Neural crest cell (in vitro differentiated cells): ENCODE results near the gene NSDHL. TPM values are rescaled to one million over a fixed set of nuclear protein-coding genes. Genes with fewer than 3 reads are reported as not detected.

ENCODE experiments used
- DNase-seq: peaks from one replicate; pipeline ENCODE4 v3.0.0; 2021; ENCODE audit warnings: low read depth, mixed read lengths, low spot score
- H3K27ac Mint-ChIP-seq: one replicate; pipeline ENCODE4 v1.8.0; 2021; ENCODE audit warnings: mild to moderate bottlenecking, mixed read lengths; ENCODE audit not compliant: unreplicated experiment
- H3K27me3 Mint-ChIP-seq: 2 replicates; pipeline ENCODE4 v1.8.0; 2021; ENCODE audit warnings: low read depth, mild to moderate bottlenecking, mixed read lengths
- H3K36me3 Mint-ChIP-seq: 2 replicates; pipeline ENCODE4 v1.8.0; 2021; ENCODE audit warnings: low read depth, mild to moderate bottlenecking, mixed read lengths
- H3K4me1 Mint-ChIP-seq: 2 replicates; pipeline ENCODE4 v1.8.0; 2021; ENCODE audit warnings: mixed read lengths
- H3K4me3 Mint-ChIP-seq: one replicate; pipeline ENCODE4 v1.8.0; 2021; ENCODE audit warnings: mild to moderate bottlenecking, mixed read lengths
- H3K9me3 Mint-ChIP-seq: 2 replicates; pipeline ENCODE4 v1.8.0; 2021; ENCODE audit warnings: mixed read lengths
- total RNA-seq: library from RNA; stranded (reverse); gene quantifications from 2 replicates; pipeline ENCODE4 v1.2.1, GENCODE V29; 2021
- TF ChIP-seq, protein P1 (sequence below): fragments of 200-600 bp; sonication (generic); conservative IDR thresholded peaks from 2 replicates; pipeline ENCODE4 v1.5.0; 2021; ENCODE audit warnings: antibody characterized with exemption, mild to moderate bottlenecking

The NSDHL gene
- total RNA-seq, 1 donor from 2014 or later = 49.6 TPM

DNA sequence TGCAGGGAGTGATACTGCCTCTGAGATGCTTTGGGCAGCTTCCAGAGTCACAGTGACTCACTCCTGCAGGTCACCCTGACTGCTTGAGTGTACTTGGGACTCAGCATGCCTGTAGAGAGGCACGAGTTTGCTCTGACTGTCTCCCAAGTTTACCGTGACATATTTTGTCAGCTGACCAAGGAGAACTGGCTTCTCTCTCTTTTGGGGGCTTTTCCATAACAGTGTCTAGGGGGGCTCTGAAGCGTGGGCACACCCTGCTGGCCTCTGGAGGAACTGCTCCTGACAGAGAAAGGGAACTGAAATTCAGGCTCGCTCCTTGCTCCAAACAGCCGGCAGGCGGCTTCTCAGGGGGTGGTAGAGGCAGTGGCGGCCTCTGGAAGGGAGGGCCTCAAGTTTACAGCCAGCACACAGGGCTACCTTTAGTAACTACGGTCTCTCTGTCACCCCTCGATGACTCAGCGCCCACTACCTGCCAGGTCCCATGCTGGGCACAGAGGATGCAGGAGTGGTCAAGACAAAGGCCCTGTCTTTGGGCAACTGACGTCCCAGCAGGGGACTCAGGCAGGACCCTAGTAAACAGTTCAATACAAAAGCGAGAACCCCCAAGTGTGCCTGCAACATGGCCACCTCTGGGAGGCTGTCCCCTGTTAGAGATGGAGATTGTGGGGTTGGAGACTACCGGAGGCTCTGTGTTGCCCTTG lies 84.8 kb downstream of the NSDHL start:
- Mint-ChIP-seq H3K27ac (no peak overlapping the region), H3K36me3 (no peaks in the 10 kb centered on the region), H3K27me3 (no peaks in the 10 kb centered on the region), H3K9me3 (no peaks in the 10 kb centered on the region), H3K4me3 (no peak overlapping the region), H3K4me1 (no peaks in the 10 kb centered on the region)
- TF ChIP-seq, protein P1, sequence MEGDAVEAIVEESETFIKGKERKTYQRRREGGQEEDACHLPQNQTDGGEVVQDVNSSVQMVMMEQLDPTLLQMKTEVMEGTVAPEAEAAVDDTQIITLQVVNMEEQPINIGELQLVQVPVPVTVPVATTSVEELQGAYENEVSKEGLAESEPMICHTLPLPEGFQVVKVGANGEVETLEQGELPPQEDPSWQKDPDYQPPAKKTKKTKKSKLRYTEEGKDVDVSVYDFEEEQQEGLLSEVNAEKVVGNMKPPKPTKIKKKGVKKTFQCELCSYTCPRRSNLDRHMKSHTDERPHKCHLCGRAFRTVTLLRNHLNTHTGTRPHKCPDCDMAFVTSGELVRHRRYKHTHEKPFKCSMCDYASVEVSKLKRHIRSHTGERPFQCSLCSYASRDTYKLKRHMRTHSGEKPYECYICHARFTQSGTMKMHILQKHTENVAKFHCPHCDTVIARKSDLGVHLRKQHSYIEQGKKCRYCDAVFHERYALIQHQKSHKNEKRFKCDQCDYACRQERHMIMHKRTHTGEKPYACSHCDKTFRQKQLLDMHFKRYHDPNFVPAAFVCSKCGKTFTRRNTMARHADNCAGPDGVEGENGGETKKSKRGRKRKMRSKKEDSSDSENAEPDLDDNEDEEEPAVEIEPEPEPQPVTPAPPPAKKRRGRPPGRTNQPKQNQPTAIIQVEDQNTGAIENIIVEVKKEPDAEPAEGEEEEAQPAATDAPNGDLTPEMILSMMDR = peak; percentile 69
- peak; percentile 44 for DNase-seq

DNA sequence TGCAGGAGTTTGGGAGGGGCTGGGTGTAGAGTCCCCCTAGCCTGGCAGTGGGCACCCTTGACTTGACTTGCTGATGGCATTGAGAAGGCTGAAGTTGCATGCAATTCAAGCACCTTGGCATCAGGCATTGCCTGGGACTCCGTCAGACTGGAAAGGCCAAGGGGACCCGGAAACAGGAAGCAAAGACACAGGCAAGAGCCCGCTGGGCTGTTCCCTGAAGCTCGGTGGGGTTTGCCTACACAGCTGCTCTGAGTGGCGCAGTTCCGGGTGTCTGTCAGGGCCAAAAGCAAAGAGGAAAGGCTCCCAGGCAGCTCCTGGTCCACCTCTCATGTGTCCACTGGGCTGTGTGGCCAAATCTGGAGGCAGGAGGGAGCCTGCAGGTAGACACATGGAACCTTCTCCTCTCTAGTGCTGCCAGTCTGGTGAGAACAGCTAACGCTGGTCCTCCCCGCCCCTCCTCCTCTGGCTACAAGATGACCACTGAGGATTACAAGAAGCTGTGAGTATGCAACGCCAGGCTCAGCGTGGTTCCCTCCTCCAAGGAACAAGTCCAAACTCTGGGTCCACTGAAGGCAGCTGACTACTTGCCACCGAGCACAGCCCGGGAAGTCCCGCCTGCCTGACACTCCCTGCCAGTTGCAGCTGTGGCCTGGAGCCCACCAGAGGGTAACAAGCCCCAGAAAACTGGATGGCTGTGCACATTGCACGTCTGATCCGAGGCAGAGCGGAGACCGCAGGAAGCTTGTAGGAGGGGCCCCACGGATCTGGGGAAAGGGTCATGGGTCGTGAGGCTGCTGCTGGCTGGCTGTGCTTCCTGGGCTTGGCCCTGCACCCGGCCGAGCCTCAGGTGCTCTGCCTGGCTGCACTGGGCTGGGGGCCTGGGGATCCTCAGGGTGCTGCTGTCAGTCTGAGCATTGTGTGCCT lies 87.1 kb downstream of the NSDHL start:
- no peak overlapping the region for H3K4me3 Mint-ChIP-seq
- no peaks in the 10 kb centered on the region for H3K36me3 Mint-ChIP-seq
- H3K4me1 Mint-ChIP-seq = no peaks in the 10 kb centered on the region
- no peaks in the 10 kb centered on the region for H3K27me3 Mint-ChIP-seq
- TF ChIP-seq, protein P1 = no peak
- H3K9me3 Mint-ChIP-seq = no peaks in the 10 kb centered on the region
- H3K27ac Mint-ChIP-seq = no peak overlapping the region
- no peak for DNase-seq

DNA sequence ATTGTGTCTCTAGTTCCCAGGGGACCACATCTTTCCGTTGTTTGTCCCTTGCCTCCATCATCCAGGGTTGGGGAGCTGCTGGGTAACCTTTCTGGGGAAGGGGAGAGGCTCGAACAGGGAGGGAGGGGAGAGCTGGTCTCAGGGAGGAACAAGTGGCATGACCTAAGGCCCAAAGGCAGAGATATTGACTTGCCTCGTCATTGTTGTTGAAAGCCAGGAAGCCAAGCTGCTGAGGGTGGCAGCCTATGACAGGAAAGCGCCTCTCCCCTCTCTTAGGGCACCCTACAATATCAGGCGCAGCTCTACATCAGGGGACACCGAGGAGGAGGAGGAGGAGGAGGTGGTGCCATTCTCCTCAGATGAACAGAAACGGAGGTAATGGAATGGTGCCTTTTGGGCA lies 87.8 kb downstream of the NSDHL start:
- Mint-ChIP-seq H3K4me3 (no peak overlapping the region), H3K9me3 (peaks cover 2% of the 10 kb centered on the region), H3K36me3 (peaks cover 4% of the 10 kb centered on the region), H3K27me3 (no peaks in the 10 kb centered on the region), H3K4me1 (no peaks in the 10 kb centered on the region), H3K27ac (no peak overlapping the region)
- TF ChIP-seq, protein P1 = no peak
- no peak for DNase-seq

Other genes starting within 250 kb of the NSDHL start
- 0.84 and 0.91 TPM in 2 replicates for gene GABRQ, start 193.2 kb upstream of the NSDHL start, total RNA-seq
- gene MAGEA3, start 132.3 kb upstream of the NSDHL start, total RNA-seq = not detected in 2 replicates
- not detected in 2 replicates for gene CSAG2, start 121.8 kb upstream of the NSDHL start, total RNA-seq
- gene MAGEA2B, start 116.4 kb upstream of the NSDHL start, total RNA-seq = not detected in 2 replicates
- not detected in 2 replicates for gene CSAG1, start 97.3 kb upstream of the NSDHL start, total RNA-seq
- gene MAGEA12, start 97.3 kb upstream of the NSDHL start, total RNA-seq = not detected in 2 replicates
- not detected in 2 replicates for gene MAGEA2, start 77.2 kb upstream of the NSDHL start, total RNA-seq
- not detected in 2 replicates for gene CSAG3, start 71.8 kb upstream of the NSDHL start, total RNA-seq
- not detected in 2 replicates for gene MAGEA6, start 61.4 kb upstream of the NSDHL start, total RNA-seq
- gene CETN2, start 306 bp upstream of the NSDHL start, total RNA-seq = 60.4 and 61.6 TPM in 2 replicates
- gene ZNF185, start 67.0 kb downstream of the NSDHL start, total RNA-seq = 2.3 and 2.6 TPM in 2 replicates
- not detected in 2 replicates for gene PNMA5, start 163.1 kb downstream of the NSDHL start, total RNA-seq
- 9.8 and 10.0 TPM in 2 replicates for gene PNMA3, start 225.4 kb downstream of the NSDHL start, total RNA-seq
- gene PNMA6A, start 241.4 kb downstream of the NSDHL start, total RNA-seq = 9.7 and 10.4 TPM in 2 replicates